Measurements from ENCODE around the gene FAM98C.

- TF ChIP-seq POLR2A (IDR thresholded peaks at IDR 0.05), result no peak
- TF ChIP-seq CTCF (IDR thresholded peaks at IDR 0.05), result no peak
- no peak for TF ChIP-seq POLR2AphosphoS5 (IDR thresholded peaks at IDR 0.05)
- TF ChIP-seq EP300 (IDR thresholded peaks at IDR 0.05), result no peak
Measured at GRCh38 chr19:38377052-38377451, 25.8 kb upstream of the FAM98C start.

Data from upper lobe of left lung (tissue), 4 donors.